Activated naive CD8-positive, alpha-beta T cell treated with anti-CD3 and anti-CD28 coated beads, Interleukin-2, amount 50 U/mL, for 24 hours (primary cell): ENCODE data around the gene IFT22.
"Not testable (repeated sequence)": the region's sequence is repeated elsewhere in the genome, so short reads cannot be mapped to it uniquely, and the experiment has no call there.

Experiments
- ATAC-seq: fragments of 150-1000 bp; cut with Tn5 transposase; one replicate; pipeline ENCODE4 v1.10.0; 2021
- DNase-seq: peaks from one replicate; pipeline ENCODE4 v3.0.0; 2021
- H3K27ac Mint-ChIP-seq: one replicate; pipeline ENCODE4 v1.8.0; 2021; ENCODE audit warnings: mild to moderate bottlenecking, mixed read lengths
- H3K27me3 Mint-ChIP-seq: one replicate; pipeline ENCODE4 v1.8.0; 2021; ENCODE audit warnings: mixed read lengths
- H3K36me3 Mint-ChIP-seq: one replicate; pipeline ENCODE4 v1.8.0; 2021; ENCODE audit warnings: low read depth, mixed read lengths
- H3K4me1 Mint-ChIP-seq: one replicate; pipeline ENCODE4 v1.8.0; 2021; ENCODE audit warnings: mixed read lengths
- H3K4me3 Mint-ChIP-seq: one replicate; pipeline ENCODE4 v1.8.0; 2021; ENCODE audit warnings: mild to moderate bottlenecking, moderate library complexity, mixed read lengths
- H3K9me3 Mint-ChIP-seq: one replicate; pipeline ENCODE4 v1.8.0; 2021; ENCODE audit warnings: mixed read lengths

IFT22 gene

DNA sequence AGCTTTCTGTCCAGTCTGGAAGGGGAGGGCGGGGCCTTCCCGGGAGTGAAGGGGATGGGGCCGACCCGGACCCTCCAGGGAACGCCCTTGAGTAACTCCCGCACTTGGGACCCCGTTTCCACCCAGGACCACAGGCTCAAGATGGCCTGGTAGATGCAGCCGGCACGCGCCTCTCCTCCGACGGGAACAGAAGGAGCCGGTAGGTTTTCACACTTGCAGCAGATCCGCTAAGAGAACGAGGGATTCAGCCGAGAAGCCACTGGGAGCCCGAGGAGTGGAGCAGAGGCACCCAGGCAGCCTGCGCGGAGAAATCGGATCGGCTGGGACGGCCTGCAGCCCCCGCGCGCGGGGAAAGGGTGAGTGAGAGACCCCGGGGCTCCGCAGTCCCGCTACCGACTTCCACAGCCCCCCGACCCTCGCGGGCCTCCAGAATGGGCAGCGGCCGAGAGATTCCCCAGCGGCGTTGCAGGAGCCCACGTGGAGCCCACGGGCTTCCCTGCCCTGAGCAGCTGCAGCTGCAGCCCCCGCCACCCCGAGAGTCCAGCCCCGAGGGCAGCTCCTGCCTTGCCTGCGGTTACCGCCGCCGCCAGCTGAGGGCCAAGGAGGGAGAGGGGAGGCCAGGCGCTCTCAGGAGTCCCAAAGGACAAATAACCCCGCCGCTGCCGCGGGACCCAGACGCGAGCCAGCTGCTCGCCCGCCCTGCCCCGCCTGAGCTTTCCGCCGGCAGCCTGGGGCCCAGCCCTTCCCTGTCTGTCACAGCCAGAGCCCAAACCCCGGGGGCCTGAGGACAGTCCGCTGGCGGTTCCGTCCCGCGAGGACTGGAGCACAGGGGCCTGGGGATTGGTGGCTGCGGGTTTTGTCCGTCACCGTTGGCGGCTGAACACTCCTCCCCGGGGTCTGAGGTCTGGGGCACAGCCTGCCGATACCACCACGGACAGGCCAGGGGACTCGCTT is 21.8 kb downstream of the IFT22 start:
- Mint-ChIP-seq H3K36me3 (peaks cover 9% of the 10 kb centered on the region), H3K4me3 (no peak overlapping the region), H3K9me3 (peaks cover 10% of the 10 kb centered on the region), H3K27me3 (peaks cover 57% of the 10 kb centered on the region), H3K4me1 (peaks cover 6% of the 10 kb centered on the region), H3K27ac (no peak overlapping the region)
- ATAC-seq (peak; percentile 24), DNase-seq (no peak)

DNA sequence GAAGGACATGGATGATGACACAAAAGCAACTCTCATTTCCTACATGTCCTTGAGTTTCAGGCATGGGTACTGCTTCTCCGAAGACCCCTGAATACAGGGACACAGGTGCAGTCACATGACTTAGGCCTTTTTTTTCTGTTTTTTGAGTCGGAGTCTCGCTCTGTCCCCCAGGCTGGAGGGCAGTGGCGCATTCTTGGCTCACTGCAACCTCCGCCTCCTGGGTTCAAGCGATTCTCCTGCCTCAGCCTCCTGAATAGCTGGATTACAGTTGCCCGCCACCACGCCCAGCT is 26.8 kb downstream of the IFT22 start:
- ATAC-seq, result no peak
- H3K4me3 Mint-ChIP-seq, result no peak overlapping the region
- no peak overlapping the region for H3K27ac Mint-ChIP-seq
- H3K27me3 Mint-ChIP-seq, result peaks cover 48% of the 10 kb centered on the region
- H3K36me3 Mint-ChIP-seq, result no peaks in the 10 kb centered on the region
- DNase-seq, result no peak
- H3K9me3 Mint-ChIP-seq, result no peaks in the 10 kb centered on the region
- peaks cover 11% of the 10 kb centered on the region for H3K4me1 Mint-ChIP-seq

DNA sequence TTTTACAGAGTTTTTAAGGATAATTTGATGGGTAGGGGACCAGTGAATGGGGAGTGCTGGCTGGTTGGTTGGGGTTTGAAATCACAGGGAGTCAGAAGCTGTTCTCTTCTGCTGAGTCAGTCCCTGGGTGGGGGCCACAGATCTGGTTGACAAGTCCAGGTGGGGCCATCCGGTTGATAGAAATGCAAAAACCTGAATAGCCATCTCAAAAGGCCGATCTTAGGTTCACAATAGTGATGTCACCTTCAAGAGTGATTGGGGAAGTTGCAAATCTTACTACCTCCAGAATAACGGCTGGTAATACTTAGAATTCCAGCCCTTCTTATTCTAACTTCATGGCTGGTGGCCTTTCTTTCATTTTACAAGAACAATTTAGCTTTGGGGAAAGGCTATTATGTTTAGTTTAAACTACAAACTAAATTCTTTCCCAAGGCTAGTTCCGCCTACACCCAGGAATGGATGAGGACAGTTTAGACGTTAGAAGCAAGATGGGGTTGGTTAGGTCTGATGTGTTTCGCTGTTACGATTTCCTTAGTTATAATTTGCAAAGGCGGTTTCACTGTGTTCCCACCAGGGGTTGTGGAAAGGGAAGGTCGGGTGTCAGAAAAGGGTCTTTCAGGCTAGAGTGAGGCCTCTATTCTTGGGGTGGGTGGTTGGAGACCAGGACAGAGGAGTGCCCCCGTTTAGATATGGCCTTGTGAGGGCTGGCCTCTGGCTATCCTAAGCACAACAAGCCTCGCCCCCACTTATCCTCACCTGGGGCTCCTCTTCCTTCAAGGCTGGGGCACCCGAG is 27.4 kb downstream of the IFT22 start:
- peaks cover 45% of the 10 kb centered on the region for H3K27me3 Mint-ChIP-seq
- H3K27ac Mint-ChIP-seq, result no peak overlapping the region

DNA sequence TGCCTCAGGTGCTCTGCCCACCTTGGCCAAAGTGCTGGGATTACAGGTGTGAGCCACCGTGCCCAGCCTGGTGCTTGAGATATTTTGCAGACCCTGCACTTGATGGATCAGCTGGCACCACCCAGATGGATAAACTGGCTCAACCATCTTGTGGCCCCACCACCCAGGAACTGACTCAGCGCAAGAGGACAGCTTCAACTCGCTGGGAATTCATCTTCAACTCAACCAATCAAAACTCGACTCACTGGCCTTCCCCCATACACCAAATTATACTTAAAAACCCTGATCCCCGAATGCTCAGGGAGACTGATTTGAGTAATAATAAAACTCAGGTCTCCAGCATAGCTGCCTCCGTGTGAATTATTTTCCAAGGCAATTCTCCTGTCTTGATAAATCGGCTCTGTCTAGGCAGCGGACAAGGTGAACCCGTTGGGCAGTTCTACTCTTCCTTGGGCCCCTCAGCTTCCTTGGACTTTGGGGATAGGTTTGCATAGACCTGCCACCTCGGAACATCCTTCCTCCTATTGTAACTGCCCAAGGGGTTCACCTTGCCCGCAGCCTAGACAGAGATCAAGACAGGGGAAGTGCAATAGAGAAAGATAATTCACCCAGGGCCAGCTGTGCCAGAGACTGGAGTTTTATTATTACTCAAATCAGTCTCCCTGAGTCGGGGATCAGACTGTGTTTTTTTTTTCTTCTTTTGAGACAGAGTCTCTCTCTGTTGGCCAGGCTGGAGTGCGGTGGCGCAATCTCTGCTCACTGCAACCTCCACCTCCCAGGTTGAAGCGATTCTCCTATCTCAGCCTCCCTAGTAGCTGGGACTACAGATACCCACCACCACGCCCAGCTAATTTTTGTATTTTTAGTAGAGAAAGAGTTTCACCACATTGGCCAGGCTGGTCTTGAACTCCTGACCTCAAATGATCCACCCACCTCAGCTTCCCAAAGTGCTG is 28.3 kb downstream of the IFT22 start:
- ATAC-seq, H3K9me3 Mint-ChIP-seq, H3K4me3 Mint-ChIP-seq, H3K36me3 Mint-ChIP-seq, H3K27ac Mint-ChIP-seq, DNase-seq: not testable (repeated sequence)
- peaks cover 11% of the 10 kb centered on the region for H3K4me1 Mint-ChIP-seq
- peaks cover 37% of the 10 kb centered on the region for H3K27me3 Mint-ChIP-seq

More for the DNA sequence above, 27.4 kb downstream of the IFT22 start:
- DNase-seq (no peak), ATAC-seq (no peak)
- peaks cover 11% of the 10 kb centered on the region for H3K4me1 Mint-ChIP-seq
- H3K36me3 Mint-ChIP-seq, result no peaks in the 10 kb centered on the region
- H3K9me3 Mint-ChIP-seq, result no peaks in the 10 kb centered on the region
- no peak overlapping the region for H3K4me3 Mint-ChIP-seq

DNA sequence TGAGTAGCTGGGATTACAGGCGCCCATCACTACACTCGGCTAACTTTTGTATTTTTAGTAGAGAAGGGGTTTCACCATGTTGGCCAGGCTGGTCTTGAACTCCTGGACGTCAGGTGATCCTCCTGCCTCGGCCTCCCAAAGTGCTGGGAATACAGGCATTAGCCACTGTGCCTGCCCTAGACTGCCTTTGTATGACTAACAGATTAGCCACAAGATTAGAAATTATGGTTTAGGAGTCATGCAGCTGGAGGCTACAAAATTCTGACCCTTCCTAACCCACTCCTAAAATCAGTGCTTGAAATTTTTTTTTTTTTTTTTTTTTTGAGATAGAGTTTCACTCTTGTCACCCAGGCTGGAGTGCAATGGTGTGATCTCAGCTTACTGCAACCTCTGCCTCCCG is 29.0 kb downstream of the IFT22 start:
- not testable (repeated sequence) for DNase-seq, H3K9me3 Mint-ChIP-seq, H3K36me3 Mint-ChIP-seq, H3K4me3 Mint-ChIP-seq, H3K27ac Mint-ChIP-seq, ATAC-seq
- Mint-ChIP-seq H3K27me3 (peaks cover 32% of the 10 kb centered on the region), H3K4me1 (peaks cover 11% of the 10 kb centered on the region)

DNA sequence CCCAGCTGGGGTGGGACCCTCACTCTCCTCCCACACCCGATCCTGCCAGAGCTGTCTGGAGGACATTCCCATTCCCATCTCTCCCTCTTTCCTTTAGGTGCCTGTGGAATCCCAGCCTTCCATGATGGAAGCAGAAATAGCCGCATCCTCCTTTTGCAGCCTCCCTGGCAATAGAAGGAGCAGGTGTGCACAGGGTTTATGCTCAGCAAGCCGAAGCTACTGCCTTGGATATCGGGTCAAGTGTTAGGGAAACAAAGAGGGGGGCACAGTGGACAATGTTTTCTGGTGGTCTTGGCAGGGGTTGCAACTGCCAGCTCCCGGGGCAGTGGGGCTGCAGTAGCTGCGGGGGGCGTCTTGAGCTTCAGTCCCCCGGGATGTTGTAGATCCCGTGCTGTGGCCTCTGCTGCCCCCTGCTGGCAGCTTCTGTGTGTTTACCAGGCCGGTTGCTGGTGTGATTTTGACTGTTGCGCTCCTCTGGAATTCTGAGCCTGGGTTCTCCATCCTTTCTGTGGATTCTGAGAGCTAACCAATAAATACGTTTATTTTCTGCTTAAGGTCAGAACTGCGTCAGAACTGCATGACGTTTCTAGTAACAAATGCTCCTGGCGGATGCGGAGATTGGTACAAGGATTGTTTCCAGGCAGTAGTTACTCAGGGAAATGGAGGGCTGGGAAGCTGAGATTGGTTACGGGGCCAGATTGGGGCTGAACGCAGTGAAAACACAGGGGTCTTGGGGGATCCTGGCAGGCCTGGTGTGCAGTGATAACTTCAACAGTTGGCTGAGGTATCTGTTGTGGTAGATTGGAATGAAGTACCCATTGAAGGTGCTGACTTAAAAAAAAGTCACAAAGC is 31.2 kb downstream of the IFT22 start:
- DNase-seq (peak; percentile 72), ATAC-seq (peak; percentile 53)
- H3K4me1 Mint-ChIP-seq, result peaks cover 14% of the 10 kb centered on the region
- not testable (repeated sequence) for H3K27ac Mint-ChIP-seq, H3K36me3 Mint-ChIP-seq, H3K9me3 Mint-ChIP-seq, H3K4me3 Mint-ChIP-seq
- H3K27me3 Mint-ChIP-seq, result peaks cover 24% of the 10 kb centered on the region

DNA sequence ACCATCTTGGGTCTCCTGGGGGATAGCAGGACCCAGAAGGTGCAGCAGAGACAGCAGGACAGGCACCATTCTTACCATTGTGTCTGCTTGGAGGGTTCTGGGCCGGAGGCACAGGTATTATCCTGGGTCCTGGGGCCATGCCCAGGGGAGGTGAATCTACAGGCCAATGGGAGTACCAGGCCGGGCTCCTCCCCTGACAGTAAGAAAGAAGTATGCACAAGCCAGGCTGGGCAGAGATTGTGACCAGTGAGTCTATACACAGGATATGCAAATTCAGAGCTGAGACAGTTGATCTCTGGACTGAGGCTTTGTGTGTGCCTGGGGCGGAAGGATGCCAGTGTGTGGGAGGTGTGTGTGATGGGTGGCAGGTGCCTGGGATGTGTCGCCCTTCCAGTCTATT is 31.9 kb downstream of the IFT22 start:
- not testable (repeated sequence) for H3K36me3 Mint-ChIP-seq, H3K9me3 Mint-ChIP-seq, DNase-seq, H3K27ac Mint-ChIP-seq, H3K4me3 Mint-ChIP-seq
- Mint-ChIP-seq H3K27me3 (peaks cover 20% of the 10 kb centered on the region), H3K4me1 (peaks cover 14% of the 10 kb centered on the region)
- ATAC-seq, result peak; percentile 58

DNA sequence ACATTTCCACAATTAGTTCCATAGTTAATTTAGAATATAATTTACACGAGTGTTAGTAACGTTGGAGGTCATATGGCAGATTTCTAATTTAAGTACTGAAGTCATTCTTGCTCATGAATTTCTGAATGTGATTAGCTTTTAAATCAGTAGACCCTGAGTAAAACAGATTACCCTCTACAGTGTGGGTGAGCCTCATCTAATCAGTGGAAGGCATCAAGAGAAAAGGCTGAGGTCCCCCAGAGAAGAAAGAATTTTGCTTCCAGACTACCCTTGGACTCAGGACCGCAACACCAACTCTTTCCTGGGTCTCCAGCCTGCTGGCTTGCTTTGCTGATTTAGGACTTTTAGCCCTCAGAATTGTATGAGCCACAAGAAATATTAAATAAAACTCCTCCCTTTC is 33.2 kb downstream of the IFT22 start:
- peaks cover 15% of the 10 kb centered on the region for H3K27me3 Mint-ChIP-seq
- ATAC-seq (no peak), DNase-seq (no peak)
- no peaks in the 10 kb centered on the region for H3K36me3 Mint-ChIP-seq
- H3K9me3 Mint-ChIP-seq, result no peaks in the 10 kb centered on the region
- no peak overlapping the region for H3K27ac Mint-ChIP-seq
- H3K4me3 Mint-ChIP-seq, result no peak overlapping the region
- peaks cover 14% of the 10 kb centered on the region for H3K4me1 Mint-ChIP-seq

DNA sequence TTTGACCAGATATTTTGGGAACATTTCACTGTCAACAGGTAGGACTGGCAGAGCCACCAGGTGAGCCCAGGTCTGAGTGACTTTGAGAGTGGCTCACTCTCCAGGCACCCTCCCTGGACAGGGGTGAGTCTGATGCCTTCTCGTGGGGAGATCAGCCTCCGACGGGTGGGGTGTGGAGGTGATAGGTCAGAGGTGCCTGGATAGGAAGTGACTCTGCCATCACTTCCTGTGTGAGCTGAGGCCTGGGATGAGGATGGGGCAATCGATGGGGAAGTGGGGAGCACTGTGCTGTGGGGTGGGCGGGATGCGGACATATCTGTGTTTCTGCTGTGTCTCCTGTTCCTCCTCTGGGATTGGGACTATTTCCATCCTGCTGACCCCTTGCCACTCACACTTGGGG is 34.6 kb downstream of the IFT22 start:
- no peak for ATAC-seq
- no peaks in the 10 kb centered on the region for H3K9me3 Mint-ChIP-seq
- H3K27me3 Mint-ChIP-seq, result peaks cover 10% of the 10 kb centered on the region
- no peak overlapping the region for H3K4me3 Mint-ChIP-seq
- DNase-seq, result no peak
- H3K4me1 Mint-ChIP-seq, result peaks cover 14% of the 10 kb centered on the region
- H3K27ac Mint-ChIP-seq, result no peak overlapping the region
- no peaks in the 10 kb centered on the region for H3K36me3 Mint-ChIP-seq

DNA sequence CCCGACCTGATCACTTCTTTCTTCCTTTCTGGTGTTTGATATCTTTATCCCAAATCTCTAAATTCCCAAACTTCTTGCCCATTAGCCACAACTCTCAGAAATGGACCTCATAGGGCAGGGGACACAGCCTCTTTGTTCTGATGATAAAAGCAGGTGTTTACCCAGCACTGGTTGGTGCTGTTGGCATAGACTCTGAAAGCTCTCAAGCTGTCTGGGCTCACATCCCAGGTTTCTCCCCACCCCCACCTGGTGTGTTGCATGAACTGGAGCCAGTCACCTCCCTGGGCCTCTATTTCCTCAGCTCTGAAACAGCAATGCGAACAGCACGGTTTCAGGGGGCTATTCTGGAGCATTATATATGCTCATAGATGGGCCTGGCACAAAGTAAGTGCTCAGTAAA is 35.7 kb downstream of the IFT22 start:
- H3K36me3 Mint-ChIP-seq, H3K27ac Mint-ChIP-seq: not testable (repeated sequence)

DNA sequence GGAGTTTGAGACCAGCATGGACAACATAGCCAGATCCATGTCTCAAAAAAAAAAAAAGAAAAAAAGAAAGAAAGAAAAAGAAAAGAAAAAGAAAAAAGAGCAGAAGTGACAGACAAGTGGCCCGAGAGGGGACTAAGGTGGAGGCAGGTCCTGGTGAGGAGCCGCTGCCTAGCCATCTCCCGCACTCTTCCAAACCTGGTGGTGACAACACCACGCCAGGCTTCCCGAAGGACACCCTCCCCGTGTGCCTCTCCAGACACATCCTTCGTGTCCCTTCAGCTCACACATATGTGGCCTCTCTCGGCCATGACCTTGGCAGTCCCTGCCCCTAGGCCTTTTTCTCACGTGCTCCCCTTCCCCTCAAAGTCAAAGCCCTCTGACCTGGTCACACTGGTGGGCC is 36.4 kb downstream of the IFT22 start:
- no peaks in the 10 kb centered on the region for H3K9me3 Mint-ChIP-seq
- H3K4me1 Mint-ChIP-seq, result peaks cover 9% of the 10 kb centered on the region
- H3K36me3 Mint-ChIP-seq, result no peaks in the 10 kb centered on the region
- peaks cover 1% of the 10 kb centered on the region for H3K27me3 Mint-ChIP-seq
- H3K27ac Mint-ChIP-seq, result no peak overlapping the region
- ATAC-seq, result no peak
- H3K4me3 Mint-ChIP-seq, result no peak overlapping the region
- no peak for DNase-seq

More for the DNA sequence above, 35.7 kb downstream of the IFT22 start:
- not testable (repeated sequence) for H3K27me3 Mint-ChIP-seq, ATAC-seq, DNase-seq, H3K9me3 Mint-ChIP-seq, H3K4me3 Mint-ChIP-seq
- peaks cover 14% of the 10 kb centered on the region for H3K4me1 Mint-ChIP-seq

DNA sequence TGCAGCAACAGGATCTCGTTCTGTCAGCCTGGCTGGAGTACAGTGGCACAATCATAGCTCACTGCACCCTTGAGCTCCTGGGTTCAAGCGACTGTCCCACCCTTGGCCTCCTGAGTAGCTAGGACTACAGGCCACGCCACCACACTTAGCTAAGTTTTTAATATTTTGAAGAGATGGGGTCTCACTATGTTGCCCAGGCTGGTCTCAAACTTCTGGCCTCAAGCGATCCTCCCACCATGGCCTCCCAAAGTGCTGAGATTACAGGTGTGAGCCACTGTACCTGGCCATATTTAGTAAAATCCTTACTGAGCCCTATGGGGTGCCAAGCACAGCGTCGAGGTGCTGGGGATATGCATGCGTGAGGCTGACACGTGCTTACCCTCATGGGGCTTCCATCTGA is 40.7 kb downstream of the IFT22 start:
- H3K4me3 Mint-ChIP-seq, DNase-seq, H3K27ac Mint-ChIP-seq, ATAC-seq, H3K4me1 Mint-ChIP-seq, H3K9me3 Mint-ChIP-seq, H3K36me3 Mint-ChIP-seq: not testable (repeated sequence)
- peaks cover 12% of the 10 kb centered on the region for H3K27me3 Mint-ChIP-seq

DNA sequence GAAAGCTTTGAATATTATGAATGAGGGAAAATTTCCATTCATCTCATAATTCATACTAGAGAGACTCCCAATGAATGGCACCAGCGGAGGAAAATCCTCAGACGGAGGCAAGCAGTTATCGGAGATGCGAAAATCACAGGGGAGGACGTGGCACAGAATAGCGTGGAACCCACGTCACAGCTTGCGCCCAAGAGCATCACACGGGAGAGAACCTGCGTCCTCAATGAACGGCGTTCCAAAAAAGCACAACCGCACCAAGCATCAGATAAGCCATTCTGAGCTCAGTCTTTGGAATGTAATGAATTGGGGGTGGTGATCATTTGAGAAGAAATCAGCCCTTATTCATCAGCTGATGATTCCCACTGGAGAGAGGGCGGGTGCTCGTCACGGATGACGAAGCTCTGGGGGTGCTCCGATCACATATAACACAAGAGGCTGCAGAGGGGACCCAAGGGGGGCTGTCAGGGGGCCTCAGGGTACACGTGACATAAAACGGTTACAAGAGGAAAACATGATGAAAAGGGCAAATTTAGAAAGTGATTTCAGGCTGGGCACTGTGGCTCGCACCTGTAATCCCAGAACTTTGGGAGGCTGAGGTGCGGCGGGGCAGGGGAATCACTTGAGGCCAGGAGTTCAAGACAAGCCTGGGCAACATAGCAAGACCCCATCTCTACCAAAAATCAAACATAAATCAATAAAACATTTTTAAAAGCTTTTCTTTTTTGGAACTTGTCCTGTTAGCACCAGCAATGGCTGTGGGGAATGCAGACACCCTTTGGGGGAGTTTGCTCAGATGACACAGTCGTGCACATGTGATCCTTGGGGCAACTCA is 42.9 kb downstream of the IFT22 start:
- peaks cover 12% of the 10 kb centered on the region for H3K27me3 Mint-ChIP-seq
- no peak overlapping the region for H3K27ac Mint-ChIP-seq
- ATAC-seq, result no peak
- H3K4me1 Mint-ChIP-seq, result no peaks in the 10 kb centered on the region
- no peaks in the 10 kb centered on the region for H3K36me3 Mint-ChIP-seq
- H3K9me3 Mint-ChIP-seq, result no peaks in the 10 kb centered on the region
- no peak for DNase-seq
- H3K4me3 Mint-ChIP-seq, result no peak overlapping the region
